ENCODE measurements around the gene KCNB1. TPM values are rescaled to one million over a fixed set of nuclear protein-coding genes. Genes with fewer than 3 reads are reported as not detected.

Gene KCNB1
- polyA plus RNA-seq, 1 donor from 2014 or later, result 3.6 TPM

DNA sequence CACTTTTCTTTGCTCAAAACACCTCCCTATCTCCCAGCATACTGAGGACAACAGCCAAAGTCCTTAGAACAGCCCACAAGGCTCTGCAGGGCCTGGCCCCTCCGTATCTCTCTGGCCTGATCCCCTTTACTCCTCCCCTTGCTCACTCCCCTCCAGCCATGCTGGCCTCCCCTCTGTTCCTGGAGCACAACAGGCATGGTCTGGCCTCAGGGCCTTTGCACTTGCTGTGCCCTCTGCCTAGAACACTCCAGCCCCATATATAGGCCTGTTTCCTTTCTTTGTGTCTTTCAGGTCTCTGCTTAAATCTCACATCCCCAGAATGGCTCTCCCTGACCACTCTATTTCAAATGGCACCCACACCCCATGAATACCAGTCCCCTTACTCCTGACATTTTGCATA lies 62.7 kb downstream of the KCNB1 start:
- Histone ChIP-seq H3K4me3 (ENCODE audit: low read length) (no peak overlapping the region), H3K9me3 (ENCODE audit: low read length) (no peaks in the 10 kb centered on the region), H3K27ac (ENCODE audit: low read length) (no peak overlapping the region), H3F3A (ENCODE audit: insufficient read depth, low read length, poor library complexity, severe bottlenecking) (peaks cover 5% of the 10 kb centered on the region), H3K4me2 (ENCODE audit: low read length) (no peak overlapping the region), H3K36me3 (ENCODE audit: insufficient read depth, low read length) (no peaks in the 10 kb centered on the region), H3K27me3 (ENCODE audit: insufficient read depth, low read depth, low read length) (no peaks in the 10 kb centered on the region), H3K9me2 (ENCODE audit: insufficient read depth, low read length) (no peaks in the 10 kb centered on the region), H2AFZ (ENCODE audit: low read depth, low read length) (no peak overlapping the region), H3K79me2 (replicated peaks; ENCODE audit: insufficient read depth, low read length) (no peaks in the 10 kb centered on the region), H3K9ac (ENCODE audit: low read length) (no peak overlapping the region), H4K20me1 (ENCODE audit: insufficient read depth) (no peaks in the 10 kb centered on the region)
- TF ChIP-seq TAF1 (IDR thresholded peaks at IDR 0.05; ENCODE audit: low read depth) (no peak), SMC3 (conservative IDR thresholded peaks at IDR 0.05; ENCODE audit: poor library complexity) (no peak), EP300 (conservative IDR thresholded peaks at IDR 0.05; ENCODE audit: poor library complexity, severe bottlenecking) (no peak), RAD21 (conservative IDR thresholded peaks at IDR 0.05) (no peak), MXI1 (conservative IDR thresholded peaks at IDR 0.05; ENCODE audit: poor library complexity, severe bottlenecking) (no peak)
- TF ChIP-seq, protein P1, sequence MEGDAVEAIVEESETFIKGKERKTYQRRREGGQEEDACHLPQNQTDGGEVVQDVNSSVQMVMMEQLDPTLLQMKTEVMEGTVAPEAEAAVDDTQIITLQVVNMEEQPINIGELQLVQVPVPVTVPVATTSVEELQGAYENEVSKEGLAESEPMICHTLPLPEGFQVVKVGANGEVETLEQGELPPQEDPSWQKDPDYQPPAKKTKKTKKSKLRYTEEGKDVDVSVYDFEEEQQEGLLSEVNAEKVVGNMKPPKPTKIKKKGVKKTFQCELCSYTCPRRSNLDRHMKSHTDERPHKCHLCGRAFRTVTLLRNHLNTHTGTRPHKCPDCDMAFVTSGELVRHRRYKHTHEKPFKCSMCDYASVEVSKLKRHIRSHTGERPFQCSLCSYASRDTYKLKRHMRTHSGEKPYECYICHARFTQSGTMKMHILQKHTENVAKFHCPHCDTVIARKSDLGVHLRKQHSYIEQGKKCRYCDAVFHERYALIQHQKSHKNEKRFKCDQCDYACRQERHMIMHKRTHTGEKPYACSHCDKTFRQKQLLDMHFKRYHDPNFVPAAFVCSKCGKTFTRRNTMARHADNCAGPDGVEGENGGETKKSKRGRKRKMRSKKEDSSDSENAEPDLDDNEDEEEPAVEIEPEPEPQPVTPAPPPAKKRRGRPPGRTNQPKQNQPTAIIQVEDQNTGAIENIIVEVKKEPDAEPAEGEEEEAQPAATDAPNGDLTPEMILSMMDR (IDR thresholded peaks at IDR 0.05; ENCODE audit: poor library complexity, severe bottlenecking), result no peak

DNA sequence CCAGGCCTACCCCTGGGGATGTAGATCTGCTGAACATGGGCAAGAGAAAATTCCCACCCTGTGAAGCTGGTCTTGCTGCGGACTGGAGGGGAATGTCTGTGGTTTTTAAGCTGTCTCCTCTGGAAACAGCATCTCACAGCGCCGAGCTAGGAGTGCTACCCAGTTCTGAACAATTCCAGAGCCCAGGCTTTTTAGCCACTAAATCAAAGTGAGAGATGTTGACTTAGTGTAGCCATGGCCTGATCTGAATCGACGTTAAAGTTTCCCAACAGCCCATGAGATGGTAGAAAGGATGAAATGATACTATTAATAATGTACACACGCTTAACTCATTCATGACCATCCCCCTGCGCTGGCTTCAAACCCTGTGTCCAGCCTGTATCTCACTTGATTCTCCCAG lies 63.7 kb downstream of the KCNB1 start:
- no peaks in the 10 kb centered on the region for H3K36me3 ChIP-seq (ENCODE audit: insufficient read depth, low read length)
- H3K27ac ChIP-seq (ENCODE audit: low read length), result no peak overlapping the region
- H2AFZ ChIP-seq (ENCODE audit: low read depth, low read length), result no peak overlapping the region
- H3K9me2 ChIP-seq (ENCODE audit: insufficient read depth, low read length), result no peaks in the 10 kb centered on the region
- TF ChIP-seq TAF1 (IDR thresholded peaks at IDR 0.05; ENCODE audit: low read depth) (no peak), MXI1 (conservative IDR thresholded peaks at IDR 0.05; ENCODE audit: poor library complexity, severe bottlenecking) (no peak), POLR2AphosphoS5 (IDR thresholded peaks at IDR 0.05) (no peak), SMC3 (conservative IDR thresholded peaks at IDR 0.05; ENCODE audit: poor library complexity) (no peak), EZH2 (IDR thresholded peaks at IDR 0.05; ENCODE audit: borderline replicate concordance, insufficient read depth, low read length, poor library complexity, severe bottlenecking) (no peak), EP300 (conservative IDR thresholded peaks at IDR 0.05; ENCODE audit: poor library complexity, severe bottlenecking) (no peak), RAD21 (conservative IDR thresholded peaks at IDR 0.05) (no peak)
- TF ChIP-seq, protein P2, sequence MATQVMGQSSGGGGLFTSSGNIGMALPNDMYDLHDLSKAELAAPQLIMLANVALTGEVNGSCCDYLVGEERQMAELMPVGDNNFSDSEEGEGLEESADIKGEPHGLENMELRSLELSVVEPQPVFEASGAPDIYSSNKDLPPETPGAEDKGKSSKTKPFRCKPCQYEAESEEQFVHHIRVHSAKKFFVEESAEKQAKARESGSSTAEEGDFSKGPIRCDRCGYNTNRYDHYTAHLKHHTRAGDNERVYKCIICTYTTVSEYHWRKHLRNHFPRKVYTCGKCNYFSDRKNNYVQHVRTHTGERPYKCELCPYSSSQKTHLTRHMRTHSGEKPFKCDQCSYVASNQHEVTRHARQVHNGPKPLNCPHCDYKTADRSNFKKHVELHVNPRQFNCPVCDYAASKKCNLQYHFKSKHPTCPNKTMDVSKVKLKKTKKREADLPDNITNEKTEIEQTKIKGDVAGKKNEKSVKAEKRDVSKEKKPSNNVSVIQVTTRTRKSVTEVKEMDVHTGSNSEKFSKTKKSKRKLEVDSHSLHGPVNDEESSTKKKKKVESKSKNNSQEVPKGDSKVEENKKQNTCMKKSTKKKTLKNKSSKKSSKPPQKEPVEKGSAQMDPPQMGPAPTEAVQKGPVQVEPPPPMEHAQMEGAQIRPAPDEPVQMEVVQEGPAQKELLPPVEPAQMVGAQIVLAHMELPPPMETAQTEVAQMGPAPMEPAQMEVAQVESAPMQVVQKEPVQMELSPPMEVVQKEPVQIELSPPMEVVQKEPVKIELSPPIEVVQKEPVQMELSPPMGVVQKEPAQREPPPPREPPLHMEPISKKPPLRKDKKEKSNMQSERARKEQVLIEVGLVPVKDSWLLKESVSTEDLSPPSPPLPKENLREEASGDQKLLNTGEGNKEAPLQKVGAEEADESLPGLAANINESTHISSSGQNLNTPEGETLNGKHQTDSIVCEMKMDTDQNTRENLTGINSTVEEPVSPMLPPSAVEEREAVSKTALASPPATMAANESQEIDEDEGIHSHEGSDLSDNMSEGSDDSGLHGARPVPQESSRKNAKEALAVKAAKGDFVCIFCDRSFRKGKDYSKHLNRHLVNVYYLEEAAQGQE (IDR thresholded peaks at IDR 0.05; ENCODE audit: borderline replicate concordance), result no peak
- TF ChIP-seq, protein P1 (IDR thresholded peaks at IDR 0.05; ENCODE audit: poor library complexity, severe bottlenecking), result no peak
- no peaks in the 10 kb centered on the region for H3K9me3 ChIP-seq (ENCODE audit: low read length)
- no peak overlapping the region for H3K9ac ChIP-seq (ENCODE audit: low read length)
- H3K4me3 ChIP-seq (ENCODE audit: low read length), result no peak overlapping the region
- H3K79me2 ChIP-seq (replicated peaks; ENCODE audit: insufficient read depth, low read length), result no peaks in the 10 kb centered on the region
- no peaks in the 10 kb centered on the region for H3K27me3 ChIP-seq (ENCODE audit: insufficient read depth, low read depth, low read length)
- no peaks in the 10 kb centered on the region for H4K20me1 ChIP-seq (ENCODE audit: insufficient read depth)
- H3K4me2 ChIP-seq (ENCODE audit: low read length), result no peak overlapping the region
- peaks cover 5% of the 10 kb centered on the region for H3F3A ChIP-seq (ENCODE audit: insufficient read depth, low read length, poor library complexity, severe bottlenecking)
